ENCODE data around the gene PADI4.
A peak's percentile ranks its signal among the peaks of the same experiment; 100 is the strongest.
"Not testable (repeated sequence)": the region's sequence is repeated elsewhere in the genome, so short reads cannot be mapped to it uniquely, and the experiment has no call there.

PADI4 gene

DNA sequence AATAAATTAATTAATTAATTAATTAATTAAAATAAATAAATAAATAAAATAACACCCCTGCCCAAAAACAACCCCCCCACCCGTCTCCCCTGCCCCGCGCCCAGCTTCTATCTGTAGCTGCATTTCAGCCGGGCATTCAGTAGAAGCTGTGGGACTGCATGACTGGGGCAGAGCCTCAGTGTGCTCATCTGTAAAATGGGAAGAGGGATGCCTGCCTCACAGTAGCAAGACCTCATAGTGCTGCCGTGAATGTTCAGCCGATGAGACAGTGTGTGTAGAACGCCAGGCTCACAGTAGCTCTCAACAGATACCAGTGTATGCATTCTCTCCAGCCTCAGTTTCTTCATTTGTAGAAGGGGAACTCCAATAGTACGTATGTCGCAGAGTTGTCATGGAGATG is 8.7 kb downstream of the PADI4 start:
- no peak for DNase-seq

DNA sequence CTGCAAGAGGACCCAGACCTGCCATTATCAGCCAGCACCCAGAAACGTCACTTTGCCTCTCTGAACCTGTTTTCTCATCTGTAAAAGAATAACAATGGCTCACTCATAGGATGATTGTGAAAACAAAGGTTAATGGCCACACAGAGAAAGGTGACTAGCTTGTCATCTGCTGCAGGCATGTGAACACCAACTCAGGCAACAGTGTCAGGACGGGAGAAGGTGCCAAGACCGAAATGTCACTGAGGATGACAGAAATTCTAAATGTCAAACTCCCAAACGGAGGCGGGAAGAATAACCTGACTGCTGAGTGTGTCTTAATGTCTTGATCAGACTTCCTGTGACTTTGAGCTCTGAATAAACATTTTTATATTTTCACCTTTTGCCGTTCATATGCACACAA is 10.3 kb downstream of the PADI4 start:
- DNase-seq: no peak

GRCh38 chr1:17319561-17320350 is 11.8 kb downstream of the PADI4 start:
- no peak for DNase-seq

DNA sequence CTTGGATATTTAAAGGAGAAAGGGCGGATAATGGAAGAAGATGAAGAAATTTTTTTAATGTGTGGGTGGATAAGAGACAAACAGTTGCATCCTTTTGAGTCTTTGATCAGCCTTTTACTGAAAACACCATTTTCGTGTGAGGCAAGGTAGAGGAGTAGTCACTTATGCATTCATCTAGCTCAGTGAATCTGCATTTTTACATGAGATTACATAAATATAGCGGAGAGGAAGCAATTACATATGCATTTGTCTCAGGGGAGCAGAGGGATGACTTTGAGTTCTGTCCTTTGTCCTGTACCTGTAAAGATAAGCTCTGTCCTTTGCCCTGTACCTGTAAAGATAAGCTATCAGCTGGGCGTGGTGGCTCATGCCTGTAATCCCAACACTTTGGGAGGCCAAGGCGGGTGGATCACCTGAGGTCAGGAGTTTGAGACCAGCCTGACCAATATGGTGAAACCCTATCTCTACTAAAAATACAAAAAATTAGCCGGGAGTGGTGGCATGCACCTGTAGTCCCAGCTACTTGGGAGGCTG is 13.9 kb downstream of the PADI4 start:
- DNase-seq: not testable (repeated sequence)

GRCh38 chr1:17328855-17329254 is 20.9 kb downstream of the PADI4 start:
- DNase-seq: no peak

DNA sequence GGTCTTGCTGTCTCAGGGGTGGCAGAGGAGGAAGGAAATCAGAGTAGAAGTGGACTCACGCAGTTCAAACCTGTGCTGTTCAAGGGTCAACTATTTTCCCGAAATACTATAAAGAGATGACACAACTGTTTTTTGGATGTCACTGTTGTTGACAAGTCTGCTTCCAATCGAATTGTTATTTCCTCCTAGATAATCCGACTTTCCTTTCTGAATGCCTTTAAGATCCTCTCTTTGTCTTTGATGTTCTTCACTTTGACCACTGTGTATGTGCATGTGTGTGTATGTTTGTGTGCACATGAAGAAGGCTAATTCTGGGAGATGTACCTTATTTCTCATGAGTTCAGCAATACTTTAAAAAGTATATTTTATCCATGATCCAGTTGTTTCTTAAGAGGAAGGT is 21.6 kb downstream of the PADI4 start:
- no peak for DNase-seq

DNA sequence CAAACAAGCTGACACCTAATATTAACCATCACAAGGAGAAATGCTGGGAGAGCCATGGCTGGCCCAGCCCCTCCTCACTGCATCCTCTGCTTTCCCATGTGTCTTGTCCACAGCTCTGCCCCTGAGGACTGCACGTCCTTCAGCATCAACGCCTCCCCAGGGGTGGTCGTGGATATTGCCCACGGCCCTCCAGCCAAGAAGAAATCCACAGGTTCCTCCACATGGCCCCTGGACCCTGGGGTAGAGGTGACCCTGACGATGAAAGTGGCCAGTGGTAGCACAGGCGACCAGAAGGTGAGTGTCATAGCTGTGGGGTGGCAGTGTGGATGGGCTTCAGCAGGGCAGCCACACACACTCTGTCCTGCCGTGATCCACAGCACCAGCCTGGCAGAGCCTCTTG is 22.9 kb downstream of the PADI4 start:
- DNase-seq: no peak

- DNase-seq: no peak
These were observed 25.1 kb downstream of the PADI4 start for GRCh38 chr1:17333081-17333480.

- peak; percentile 64 for DNase-seq
These were observed 28.1 kb downstream of the PADI4 start for GRCh38 chr1:17335821-17336710.

GRCh38 chr1:17338706-17339493 is 30.9 kb downstream of the PADI4 start:
- DNase-seq: no peak

- DNase-seq: no peak
These were observed 31.5 kb downstream of the PADI4 start for GRCh38 chr1:17339521-17339920.

GRCh38 chr1:17340358-17340757 is 32.4 kb downstream of the PADI4 start:
- no peak for DNase-seq

DNA sequence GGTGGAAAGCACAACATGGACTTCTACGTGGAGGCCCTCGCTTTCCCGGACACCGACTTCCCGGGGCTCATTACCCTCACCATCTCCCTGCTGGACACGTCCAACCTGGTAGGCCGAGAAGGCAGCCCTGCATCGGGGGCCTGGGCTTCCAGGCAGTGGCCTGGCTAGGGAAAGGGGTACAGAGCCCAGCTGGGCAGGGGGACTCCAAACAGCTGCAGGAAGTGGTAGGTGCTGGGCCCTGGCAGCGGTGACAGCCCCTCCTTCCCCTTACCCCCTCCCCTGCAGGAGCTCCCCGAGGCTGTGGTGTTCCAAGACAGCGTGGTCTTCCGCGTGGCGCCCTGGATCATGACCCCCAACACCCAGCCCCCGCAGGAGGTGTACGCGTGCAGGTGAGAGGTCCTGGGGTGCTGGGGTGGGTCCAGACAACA is 34.0 kb downstream of the PADI4 start:
- DNase-seq: no peak

GRCh38 chr1:17345506-17345905 is 37.5 kb downstream of the PADI4 start:
- not testable (repeated sequence) for DNase-seq

DNA sequence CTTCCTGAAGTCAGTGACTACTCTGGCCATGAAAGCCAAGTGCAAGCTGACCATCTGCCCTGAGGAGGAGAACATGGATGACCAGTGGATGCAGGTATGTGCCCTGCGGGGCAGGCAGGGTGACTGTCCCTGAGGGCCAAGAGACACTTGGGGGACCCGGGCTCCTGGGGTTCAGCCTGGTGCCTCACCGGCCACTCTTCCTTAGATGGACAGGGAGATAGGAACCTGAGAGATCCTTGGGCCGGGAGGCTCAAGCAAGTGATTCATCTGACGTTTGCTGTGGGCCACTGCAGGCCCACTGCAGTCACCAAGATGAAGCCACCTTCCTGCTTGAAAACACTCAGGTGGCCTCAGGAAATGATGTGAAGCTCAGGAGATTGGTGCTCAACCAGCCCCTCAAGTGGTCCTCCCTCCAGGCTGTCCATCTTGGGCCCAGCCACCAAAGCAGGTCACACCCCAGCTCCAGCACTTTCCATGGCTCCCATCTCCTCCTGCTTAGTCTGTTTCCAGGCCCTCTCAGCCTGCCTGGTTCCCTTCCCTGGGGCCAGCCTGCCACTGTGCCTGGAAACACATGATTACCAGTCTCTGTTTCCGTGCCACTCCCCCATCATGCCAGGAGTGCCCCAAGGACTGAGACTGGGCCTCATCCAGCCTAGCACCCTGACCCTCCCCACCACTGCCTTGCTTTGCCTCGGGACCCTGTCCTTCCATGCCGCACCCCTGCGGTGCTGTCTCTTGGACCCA is 38.2 kb downstream of the PADI4 start:
- no peak for DNase-seq

DNA sequence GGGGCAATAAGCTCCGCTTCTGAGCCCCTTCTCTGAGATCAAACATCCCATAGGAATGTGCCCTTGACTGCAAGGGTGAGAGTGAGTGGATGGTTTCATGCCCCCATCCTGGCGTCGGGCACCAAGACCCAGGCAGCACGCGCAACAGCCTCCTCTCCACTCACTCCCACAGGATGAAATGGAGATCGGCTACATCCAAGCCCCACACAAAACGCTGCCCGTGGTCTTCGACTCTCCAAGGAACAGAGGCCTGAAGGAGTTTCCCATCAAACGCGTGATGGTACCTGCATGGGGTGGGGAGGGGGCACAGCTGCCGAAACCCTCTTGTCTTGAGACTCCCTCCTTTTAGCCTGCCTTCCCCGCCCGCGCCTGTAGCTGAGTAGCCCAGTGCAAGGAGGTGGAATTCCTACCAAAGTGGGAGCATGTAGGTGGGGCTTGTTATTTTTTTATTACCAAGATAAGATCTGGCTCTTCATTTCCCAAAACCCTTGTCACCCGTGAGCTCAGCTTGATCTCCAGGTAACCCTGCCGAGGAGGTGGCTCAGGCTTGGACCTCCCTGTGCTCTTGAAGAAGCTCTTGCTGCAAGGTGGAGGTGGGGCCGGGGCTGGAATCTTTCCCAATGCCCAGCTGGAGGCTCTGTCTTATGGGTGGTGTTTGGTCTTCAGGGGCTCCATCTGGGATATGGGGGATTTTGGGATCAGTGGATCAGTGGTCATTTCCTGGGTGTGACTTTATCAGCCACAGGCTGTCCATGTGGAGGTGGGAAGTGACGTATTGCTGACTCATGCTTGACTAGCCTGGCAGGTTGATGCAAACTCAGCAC is 40.0 kb downstream of the PADI4 start:
- no peak for DNase-seq

- no peak for DNase-seq
These were observed 40.7 kb downstream of the PADI4 start for GRCh38 chr1:17348593-17349234.

DNA sequence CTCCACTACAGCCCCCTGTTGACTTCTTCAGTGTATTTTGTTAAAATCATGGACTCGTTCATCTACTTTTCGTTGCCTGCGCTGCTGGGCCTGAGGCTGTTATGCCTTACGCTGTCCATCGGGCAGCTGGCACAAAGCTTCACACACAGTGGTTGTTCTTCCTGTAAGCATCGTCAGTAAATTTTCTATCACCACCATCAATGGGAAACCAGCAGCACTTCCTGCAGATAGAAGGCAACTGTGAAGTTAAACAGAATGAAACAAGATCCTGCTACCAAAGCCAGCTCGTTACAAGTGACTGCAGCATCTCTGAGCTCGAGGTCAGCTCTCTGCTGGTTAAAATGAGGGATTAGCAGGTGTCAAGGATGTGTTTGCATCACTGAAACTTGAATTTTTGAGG is 42.1 kb downstream of the PADI4 start:
- no peak for DNase-seq

DNA sequence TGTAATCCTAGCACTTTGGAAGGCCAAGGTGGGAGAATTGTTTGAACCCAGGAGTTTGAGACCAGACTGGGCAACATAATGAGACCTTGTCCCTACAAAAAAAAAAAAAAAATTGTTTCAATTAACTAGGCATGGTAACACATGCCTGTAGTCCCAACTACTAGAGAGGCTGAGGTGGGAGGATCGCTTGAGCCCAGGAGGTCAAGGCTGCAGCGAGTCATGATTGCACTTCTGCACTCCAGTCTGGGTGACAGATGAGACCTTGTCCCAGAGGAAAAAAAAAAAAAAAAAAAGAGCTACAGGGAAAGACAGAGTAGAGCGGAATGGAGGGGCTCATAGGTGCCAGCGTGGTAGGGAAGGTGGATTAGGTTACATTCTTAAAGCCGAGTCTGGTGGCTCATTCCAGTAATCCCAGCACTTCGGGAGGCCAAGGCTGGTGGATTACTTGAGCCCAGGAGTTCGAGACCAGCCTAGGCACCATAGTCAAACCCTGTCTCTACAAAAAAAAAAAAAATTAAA is 43.0 kb downstream of the PADI4 start:
- DNase-seq: no peak

DNA sequence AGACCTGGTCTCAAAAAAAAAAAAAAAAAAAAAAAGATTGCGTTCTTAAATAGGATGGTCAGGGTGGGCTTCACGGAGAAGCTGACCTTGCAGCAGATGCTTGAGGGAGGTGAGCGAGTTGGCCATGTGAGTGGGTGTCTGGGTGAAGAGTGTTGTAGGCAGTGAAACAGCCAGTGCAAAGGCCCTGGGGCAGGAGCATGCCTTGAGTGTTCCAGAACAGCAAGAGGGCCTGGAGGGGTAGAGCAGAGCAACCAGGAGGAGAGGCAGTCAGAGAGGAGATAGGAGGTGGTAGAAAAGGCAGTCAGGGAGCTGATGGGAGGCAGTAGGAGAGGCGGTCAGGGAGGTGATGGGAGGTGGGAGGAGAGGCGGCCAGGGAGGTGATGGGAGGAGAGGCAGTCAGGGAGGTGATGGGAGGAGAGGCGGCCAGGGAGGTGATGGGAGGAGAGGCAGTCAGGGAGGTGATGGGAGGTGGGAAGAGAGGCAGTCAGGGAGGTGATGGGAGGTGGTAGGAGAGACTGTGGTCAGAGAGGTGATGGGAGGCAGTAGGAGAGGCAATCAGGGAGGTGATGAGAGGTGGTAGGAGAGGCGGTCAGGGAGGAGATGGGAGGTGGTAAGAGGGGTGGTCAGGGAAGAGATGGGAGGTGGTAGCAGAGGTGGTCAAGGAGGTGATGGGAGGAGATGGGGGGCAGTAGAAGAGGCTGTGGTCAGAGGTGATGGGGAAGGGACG is 43.8 kb downstream of the PADI4 start:
- no peak for DNase-seq

All from activated CD4-positive, alpha-beta T cell treated with anti-CD3 and anti-CD28 coated beads, Interleukin-10, Interleukin-2, amounts not matched to agents 100 ng/mL and 50 ng/mL, durations not matched to agents 16 hours and 8 hours (primary cell).